ENCODE results near the gene SEC14L2.
"Not testable (repeated sequence)": the region's sequence is repeated elsewhere in the genome, so short reads cannot be mapped to it uniquely, and the experiment has no call there.

Gene SEC14L2

GRCh38 chr22:30460555-30460954 lies 63.7 kb downstream of the SEC14L2 start:
- not testable (repeated sequence) for DNase-seq

- DNase-seq = no peak
Measured at GRCh38 chr22:30469165-30469564, 72.3 kb downstream of the SEC14L2 start.

DNA sequence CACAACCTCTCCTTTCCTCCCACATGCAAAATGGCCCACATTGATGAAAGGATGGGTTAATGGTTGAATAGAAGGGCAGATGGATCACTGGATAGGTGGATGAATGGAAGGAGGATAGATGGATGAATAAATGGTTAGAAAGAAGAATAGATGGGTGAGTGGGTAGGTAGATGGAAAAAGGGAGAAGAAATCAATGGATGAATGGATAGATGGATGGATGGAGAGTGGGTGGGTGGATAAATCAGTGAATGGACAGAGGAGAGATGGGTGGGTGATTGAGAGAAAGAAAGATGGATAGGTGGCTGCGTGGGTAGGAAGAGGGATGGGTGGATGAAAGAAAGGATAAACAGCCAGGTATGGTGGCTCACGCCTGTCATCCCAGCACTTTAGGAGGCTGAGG lies 73.8 kb downstream of the SEC14L2 start:
- DNase-seq = no peak

DNA sequence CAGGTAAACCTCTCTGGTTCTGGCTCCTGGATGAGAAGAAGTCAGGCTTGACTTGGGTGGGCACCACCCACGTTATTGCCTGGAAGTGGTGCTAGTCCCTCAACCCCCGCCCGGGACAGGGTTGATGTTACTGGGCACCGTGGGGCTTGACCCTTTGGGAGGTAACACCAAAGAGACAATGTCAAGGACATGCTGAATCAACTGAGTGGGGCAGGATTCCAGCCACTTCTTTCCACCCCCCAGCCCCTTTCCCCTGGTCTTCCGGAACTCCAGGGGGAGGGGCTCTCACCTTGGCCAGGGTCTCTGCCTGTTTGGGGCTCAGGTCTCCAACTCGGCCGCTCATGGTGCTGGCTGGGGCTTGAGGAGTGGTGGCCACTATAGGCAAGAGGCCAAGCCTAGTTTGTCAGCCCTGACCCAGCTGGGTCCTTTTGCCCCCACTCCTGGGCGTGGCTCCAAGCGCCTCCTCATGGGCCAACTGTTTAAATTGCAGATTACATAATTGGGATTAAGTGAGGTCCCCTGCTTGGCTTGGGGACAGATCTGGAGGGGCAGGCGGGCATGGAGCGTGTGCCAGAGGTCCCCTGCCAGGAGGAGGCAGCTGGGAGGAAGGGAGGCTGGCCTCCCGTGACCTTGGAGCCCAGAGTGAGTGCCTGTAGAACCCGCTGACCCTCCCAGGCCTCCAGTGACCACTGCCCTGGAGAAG lies 74.9 kb downstream of the SEC14L2 start, which contains the start of gene SEC14L3:
Gene SEC14L3, minus strand, starts transcription at position 402 of the 703 bp plus-strand sequence. Its CDS starts 59 bp downstream, at position 343.
- DNase-seq = no peak

DNA sequence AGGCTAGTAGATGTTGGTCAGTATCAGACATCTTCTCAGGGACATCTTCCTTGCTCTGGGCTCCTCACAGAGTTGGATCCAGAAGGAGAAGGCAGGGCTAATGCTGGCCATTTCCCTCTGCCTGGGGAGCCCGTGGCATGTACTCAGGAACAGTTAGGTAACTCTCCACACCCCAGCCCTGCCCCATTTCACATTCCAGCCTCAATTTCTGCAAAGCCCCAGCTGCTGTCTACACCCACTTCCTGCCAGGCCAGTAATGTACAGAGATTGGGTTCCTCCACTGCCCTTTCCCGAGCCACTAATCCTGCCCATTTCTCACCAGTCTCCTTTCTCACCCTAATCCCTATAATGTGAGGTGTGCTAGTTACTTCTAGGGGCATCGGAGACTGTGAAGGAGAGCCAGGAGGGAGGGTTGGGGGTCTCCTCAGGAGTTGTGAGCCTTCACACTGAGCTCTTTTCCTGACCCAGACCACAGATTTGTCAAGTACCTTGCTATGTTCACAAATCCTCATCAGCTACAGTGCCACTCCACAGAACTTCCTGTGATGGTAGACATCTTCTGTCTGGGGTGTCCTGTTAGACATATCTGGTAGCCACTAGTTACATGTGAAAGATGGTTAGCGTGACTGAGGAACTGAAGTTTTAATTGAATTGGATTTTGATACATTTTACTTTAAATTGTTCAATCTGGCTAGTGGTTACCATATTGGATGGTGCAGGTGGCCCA lies 76.3 kb downstream of the SEC14L2 start:
- DNase-seq = no peak

- no peak for DNase-seq
Measured at GRCh38 chr22:30474121-30474520, 77.3 kb downstream of the SEC14L2 start.

Measured in DMS153 (cell line).